Astrocyte (in vitro differentiated cells and primary cell): Measurements from ENCODE around the gene CEACAM16.

Experiments used
- EZH2 ChIP-seq: IDR thresholded peaks from 2 replicates; pipeline ENCODE4 v1.6.1; 2012; ENCODE audit warnings: mild to moderate bottlenecking, low read length, inconsistent platforms; ENCODE audit not compliant: insufficient read depth
- TF ChIP-seq, protein P1 (sequence below): IDR thresholded peaks from 2 replicates; pipeline ENCODE4 v1.5.1; 2011; ENCODE audit warnings: low read depth, mild to moderate bottlenecking, inconsistent platforms, low read length, moderate library complexity; ENCODE audit not compliant: insufficient read depth

DNA sequence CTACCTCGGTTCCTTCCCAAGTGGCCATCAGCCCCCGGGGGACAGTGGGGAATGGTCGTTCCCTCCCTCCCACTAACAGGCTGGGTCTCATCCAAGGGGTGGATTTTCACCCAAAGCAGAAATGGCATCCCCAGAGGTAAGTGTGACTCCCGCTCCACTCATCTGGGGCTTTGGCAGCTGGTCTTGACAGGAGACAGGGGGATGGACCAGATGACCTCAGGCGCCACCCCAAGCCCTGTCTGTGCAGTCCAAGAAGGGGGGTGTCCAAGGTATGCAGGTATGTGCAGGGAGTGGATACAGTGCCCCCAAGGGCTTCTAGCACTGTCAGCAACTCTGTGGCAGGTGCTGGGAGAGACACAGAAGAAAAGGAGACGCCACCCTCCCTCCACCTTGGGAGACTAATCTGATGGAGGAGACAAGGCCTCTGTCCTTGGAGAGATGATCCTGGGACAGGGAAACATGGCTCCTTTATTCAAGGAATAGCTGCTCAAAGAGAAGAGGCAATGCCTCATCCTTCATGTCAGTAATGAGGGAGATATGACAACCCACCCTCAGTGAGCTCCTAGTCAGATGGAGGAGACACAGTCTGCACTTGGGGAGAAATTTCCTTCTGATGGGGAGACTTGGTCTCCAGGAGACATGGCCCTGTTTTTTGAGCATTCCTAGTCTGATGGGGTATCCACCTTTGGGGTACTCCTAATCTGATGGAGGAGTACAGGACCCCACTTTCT, 7.7 kb downstream of the CEACAM16 start:
- TF ChIP-seq, protein P1, sequence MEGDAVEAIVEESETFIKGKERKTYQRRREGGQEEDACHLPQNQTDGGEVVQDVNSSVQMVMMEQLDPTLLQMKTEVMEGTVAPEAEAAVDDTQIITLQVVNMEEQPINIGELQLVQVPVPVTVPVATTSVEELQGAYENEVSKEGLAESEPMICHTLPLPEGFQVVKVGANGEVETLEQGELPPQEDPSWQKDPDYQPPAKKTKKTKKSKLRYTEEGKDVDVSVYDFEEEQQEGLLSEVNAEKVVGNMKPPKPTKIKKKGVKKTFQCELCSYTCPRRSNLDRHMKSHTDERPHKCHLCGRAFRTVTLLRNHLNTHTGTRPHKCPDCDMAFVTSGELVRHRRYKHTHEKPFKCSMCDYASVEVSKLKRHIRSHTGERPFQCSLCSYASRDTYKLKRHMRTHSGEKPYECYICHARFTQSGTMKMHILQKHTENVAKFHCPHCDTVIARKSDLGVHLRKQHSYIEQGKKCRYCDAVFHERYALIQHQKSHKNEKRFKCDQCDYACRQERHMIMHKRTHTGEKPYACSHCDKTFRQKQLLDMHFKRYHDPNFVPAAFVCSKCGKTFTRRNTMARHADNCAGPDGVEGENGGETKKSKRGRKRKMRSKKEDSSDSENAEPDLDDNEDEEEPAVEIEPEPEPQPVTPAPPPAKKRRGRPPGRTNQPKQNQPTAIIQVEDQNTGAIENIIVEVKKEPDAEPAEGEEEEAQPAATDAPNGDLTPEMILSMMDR: no peak
- TF ChIP-seq EZH2: no peak
